HG02763 (cell line): Measurements from ENCODE around the gene FOSL2.

ENCODE experiments used
- ATAC-seq: cut with Tn5 transposase; IDR thresholded peaks from one replicate; pipeline ENCODE4 v1.9.1; 2021; ENCODE audit warnings: mild to moderate bottlenecking, moderate library complexity; ENCODE audit not compliant: unreplicated experiment

FOSL2 gene

GRCh38 chr2:28356095-28356911 is 36.4 kb upstream of the FOSL2 start:
- no peak for ATAC-seq

- no peak for ATAC-seq
Observed at GRCh38 chr2:28357055-28357454, 35.6 kb upstream of the FOSL2 start.

GRCh38 chr2:28357948-28358667 is 34.5 kb upstream of the FOSL2 start:
- ATAC-seq, result no peak

- no peak for ATAC-seq
Observed at GRCh38 chr2:28358668-28359201, 33.9 kb upstream of the FOSL2 start.

GRCh38 chr2:28359222-28360057 is 33.2 kb upstream of the FOSL2 start:
- ATAC-seq, result peak; percentile 66

- no peak for ATAC-seq
Observed at GRCh38 chr2:28360058-28360717, 32.5 kb upstream of the FOSL2 start.

- ATAC-seq, result no peak
Observed at GRCh38 chr2:28360718-28361293, 31.9 kb upstream of the FOSL2 start.

- no peak for ATAC-seq
Observed at GRCh38 chr2:28361991-28362710, 30.5 kb upstream of the FOSL2 start.

GRCh38 chr2:28362991-28363521 is 29.6 kb upstream of the FOSL2 start:
- ATAC-seq, result no peak

- ATAC-seq, result no peak
Observed at GRCh38 chr2:28363686-28364280, 28.9 kb upstream of the FOSL2 start.

- ATAC-seq, result no peak
Observed at GRCh38 chr2:28364610-28365009, 28.0 kb upstream of the FOSL2 start.

- ATAC-seq, result no peak
Observed at GRCh38 chr2:28365158-28365557, 27.5 kb upstream of the FOSL2 start.

GRCh38 chr2:28366149-28366495 is 26.5 kb upstream of the FOSL2 start:
- no peak for ATAC-seq

- ATAC-seq, result no peak
Observed at GRCh38 chr2:28366496-28367282, 26.0 kb upstream of the FOSL2 start.

GRCh38 chr2:28367667-28368356 is 24.8 kb upstream of the FOSL2 start:
- ATAC-seq, result no peak

- no peak for ATAC-seq
Observed at GRCh38 chr2:28368357-28368798, 24.3 kb upstream of the FOSL2 start.

- ATAC-seq, result no peak
Observed at GRCh38 chr2:28369358-28369757, 23.3 kb upstream of the FOSL2 start.

- ATAC-seq, result no peak
Observed at GRCh38 chr2:28370354-28370753, 22.3 kb upstream of the FOSL2 start.
